NT2/D1 (cell line): ENCODE data around the gene KMT5B.

Experiments
- SUZ12 ChIP-seq: IDR thresholded peaks from 2 replicates; pipeline ENCODE4 v1.6.1; 2011; ENCODE audit not compliant: insufficient read length, insufficient read depth; ENCODE audit errors: extremely low read depth
- YY1 ChIP-seq: IDR thresholded peaks from 2 replicates; pipeline ENCODE4 v1.6.1; 2011; ENCODE audit not compliant: insufficient read length, insufficient read depth

DNA sequence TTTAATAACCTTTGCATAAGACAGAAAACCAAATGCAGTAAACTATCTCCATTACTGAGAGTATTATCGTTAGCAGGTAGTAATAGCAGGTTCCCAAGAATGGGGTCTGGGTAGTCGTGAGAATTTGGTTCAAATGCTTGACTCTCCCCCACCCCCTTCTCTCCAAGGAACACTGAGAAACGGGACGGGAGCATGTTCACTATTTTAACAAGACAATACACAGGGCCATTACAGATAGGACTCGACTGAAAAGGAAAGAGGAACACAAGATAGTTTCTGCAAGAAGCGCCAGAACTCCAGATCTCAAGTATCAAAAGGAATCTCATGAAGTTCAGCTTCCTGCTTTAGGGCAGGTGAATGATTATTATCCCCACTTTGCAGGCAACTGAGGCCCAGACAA, 27.0 kb downstream of the KMT5B start:
- TF ChIP-seq SUZ12 (no peak), YY1 (no peak)
